ENCODE measurements around the gene EMC7. TPM values are rescaled to one million over a fixed set of nuclear protein-coding genes. Genes with fewer than 3 reads are reported as not detected.
"Not testable (repeated sequence)": the region's sequence is repeated elsewhere in the genome, so short reads cannot be mapped to it uniquely, and the experiment has no call there.

EMC7 gene
- total RNA-seq, 1 donor from 2014 or later: 62.2 TPM

DNA sequence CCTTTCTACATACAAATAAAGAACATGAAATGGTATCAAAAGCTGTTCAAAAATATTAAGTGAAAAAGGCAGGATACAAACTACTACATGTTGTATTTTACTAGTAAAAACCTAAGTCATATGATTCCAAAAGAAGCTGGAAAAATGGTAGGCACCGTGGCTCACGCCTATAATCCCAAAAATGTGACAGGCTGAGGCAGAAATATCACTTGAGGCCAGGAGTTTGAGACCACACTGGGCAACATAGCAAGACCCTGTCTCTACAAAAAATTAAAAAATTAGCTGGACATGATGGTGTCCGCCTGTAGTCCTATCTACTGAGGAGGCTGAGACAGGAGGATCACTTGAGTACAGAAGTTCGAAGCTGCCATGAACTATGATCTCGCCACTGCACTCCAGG, 1.7 kb downstream of the EMC7 start:
- intact Hi-C loops (cut with micrococcal nuclease): loop anchor here (2.0 to 5.0 kb wide), 3 partner anchors 38 to 487 kb away; partner anchors contain the start of gene SLC12A6

DNA sequence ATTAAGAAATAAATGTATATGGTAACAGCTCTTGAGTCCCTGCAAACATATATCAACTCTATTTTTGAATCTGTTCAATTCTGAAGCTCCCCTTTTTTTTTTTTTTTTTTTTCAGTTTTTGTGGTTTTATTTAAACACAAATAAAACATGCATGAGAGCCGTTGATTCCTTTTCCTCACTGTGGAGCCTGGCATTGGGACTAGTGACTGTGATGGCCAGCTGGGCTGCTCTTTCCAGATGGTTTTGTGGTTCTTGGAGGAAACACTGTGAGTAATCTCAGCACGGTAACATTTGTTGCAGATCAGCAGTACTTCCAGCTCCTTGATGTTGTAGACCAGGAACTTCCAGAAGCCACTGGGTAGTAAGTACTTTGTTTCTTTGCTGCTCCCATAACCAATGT, 15.9 kb downstream of the EMC7 start:
- intact Hi-C loops (cut with micrococcal nuclease): no loop called here

DNA sequence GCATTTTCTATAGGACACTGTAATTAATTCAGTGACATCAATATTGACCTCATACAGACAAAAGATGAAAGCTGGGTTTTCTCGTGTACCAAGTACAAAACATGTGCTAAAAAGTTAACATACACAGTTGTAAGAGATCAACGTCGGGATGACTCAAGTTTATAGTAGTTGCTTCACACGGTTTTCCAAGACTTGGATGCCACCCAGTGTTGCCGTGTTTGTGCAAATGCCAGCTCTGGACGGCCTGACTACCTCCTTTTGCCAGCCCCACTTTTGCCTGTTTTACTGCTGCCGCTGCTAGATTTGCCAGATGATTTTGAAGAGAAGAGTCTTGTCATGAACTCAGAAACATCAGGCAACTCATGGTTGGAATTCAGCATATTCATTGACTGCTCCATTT, 17.6 kb downstream of the EMC7 start:
- intact Hi-C loops (cut with micrococcal nuclease): no loop called here

DNA sequence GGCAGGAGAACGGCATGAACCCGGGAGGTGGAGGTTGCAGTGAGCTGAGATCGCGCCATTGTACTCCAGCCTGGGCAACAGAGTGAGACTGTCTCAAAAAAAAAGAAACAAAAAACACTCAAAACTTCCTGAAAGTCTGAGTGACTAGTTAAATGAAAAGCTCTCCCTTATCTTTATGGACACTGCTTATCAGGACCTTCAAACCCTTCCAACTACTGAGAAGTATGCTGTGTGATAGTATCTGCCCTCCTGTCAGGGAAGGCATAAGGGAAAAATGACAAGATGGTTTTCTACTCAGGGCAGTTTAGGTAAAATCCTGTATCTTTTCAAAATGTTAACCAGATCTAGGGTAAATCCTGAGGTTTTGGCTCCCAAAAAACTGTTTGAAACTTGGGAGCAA, 21.8 kb downstream of the EMC7 start:
- intact Hi-C loops (cut with micrococcal nuclease): no loop called here

DNA sequence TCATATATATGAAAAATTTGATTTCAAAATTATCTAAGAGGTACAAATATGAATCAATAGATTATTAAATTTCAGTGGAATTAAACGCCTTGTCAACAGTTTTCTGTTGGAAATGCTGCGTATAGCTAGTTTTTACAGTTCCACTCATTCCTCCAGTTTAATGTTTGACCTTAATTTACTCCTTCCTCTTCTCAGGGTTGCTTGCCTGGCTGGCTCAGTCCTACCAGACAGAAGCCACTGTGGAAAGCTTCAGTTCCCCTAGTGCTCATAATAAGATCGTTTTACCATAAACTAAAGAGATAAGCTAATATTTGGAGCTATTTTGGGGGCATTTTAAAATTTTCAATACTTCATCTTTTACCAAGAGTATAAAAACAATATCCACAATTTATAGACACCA, 22.8 kb downstream of the EMC7 start:
- intact Hi-C loops (cut with micrococcal nuclease): no loop called here

DNA sequence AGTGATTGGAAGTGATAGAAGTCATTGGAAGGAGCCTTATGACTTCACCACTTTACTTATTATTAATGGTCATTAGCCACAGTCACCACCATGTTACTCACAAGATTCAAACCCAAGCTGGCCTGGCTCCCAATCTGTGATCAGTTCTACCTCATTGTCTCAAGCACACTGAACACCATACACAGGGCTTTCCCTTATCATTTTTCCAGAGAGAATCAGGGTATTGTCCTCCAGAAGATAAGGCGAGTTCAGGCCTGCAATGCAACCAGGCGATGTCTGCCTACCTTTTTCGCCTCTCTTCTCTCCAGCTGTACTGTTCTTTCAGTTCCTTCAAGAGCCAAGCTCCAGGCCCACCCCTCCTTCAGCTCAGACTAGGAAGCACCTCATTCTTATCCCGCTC, 24.9 kb downstream of the EMC7 start:
- intact Hi-C loops (cut with micrococcal nuclease): no loop called here

DNA sequence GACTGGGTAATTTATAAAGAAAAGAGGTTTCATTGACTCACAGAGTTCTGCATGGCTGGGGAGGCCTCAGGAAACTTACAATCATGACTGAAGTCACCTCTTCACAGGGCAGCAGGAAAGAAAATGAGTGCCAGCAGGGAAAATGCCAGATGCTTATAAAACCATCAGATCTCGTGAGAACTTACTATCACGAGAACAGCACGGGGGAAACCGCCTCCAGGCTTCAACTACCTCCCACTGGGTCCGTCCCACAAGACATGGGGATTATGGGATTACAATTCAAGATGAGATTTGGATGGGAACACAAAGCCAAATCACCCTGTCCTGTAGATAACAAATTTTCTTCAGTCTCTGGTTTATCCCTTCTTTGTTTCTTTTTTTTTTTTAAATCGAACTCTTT, 31.7 kb downstream of the EMC7 start:
- intact Hi-C loops (cut with micrococcal nuclease): no loop called here

DNA sequence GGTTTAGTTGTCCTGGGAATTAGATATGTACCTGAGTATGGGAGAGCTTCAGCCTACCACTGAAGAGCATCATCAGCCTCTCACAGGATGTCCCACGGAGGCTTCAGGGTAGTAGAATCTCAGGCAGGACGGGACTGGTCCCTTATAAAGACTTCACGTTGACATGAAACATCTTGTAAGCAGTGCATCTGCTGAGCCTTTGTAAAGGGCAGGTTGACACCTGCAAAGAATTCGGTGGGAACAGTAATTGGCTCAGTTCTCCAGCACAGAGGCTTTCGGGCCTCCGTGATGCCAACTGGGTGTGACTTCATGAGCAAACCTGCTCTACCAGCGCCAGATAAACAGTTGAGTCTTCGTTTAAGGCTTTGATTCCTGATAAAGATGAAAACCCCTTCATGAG, 35.7 kb downstream of the EMC7 start:
- intact Hi-C loops (cut with micrococcal nuclease): no loop called here

DNA sequence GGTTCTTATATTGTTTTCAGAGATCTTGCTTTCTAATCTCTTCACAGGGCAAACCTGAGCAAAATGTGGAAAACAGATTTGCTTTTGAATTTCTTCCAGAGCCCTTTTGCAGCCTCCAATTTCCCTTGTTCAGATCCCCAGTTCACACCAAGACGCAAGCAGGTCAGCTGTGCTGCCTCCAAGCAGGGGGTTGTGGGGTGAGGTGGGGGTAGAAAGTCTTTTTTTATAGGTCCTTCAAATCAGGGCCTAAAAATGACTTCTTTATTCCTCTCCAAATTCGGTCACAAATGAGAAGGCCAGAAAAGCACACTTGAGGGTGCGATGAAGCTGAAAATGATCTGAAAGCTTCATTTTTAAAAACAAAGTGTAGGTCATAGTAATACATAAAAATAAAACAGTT, 36.4 kb downstream of the EMC7 start:
- intact Hi-C loops (cut with micrococcal nuclease): no loop called here

DNA sequence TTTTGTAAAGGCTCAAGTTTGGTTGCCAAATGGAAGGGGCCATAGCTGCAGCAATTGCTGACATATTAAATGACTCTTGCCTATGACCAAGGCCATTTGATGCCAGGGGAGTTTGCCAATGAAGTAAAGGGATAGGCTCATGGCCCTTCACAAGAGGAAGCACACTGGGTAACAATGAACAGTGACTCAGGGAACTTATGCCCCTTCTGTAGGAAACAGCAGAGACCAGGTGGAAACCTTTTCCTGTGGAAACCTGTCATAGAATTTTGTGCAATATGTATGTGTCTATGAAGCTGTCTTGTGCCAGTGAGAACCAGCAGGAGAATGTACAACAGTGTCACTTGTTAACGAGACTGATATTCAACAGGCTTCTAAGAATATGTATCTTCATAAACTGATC, 37.2 kb downstream of the EMC7 start:
- intact Hi-C loops (cut with micrococcal nuclease): loop anchor here (5.0 kb wide), 2 partner anchors 38 to 453 kb away; partner anchors contain the start of genes EMC7 and PGBD4

DNA sequence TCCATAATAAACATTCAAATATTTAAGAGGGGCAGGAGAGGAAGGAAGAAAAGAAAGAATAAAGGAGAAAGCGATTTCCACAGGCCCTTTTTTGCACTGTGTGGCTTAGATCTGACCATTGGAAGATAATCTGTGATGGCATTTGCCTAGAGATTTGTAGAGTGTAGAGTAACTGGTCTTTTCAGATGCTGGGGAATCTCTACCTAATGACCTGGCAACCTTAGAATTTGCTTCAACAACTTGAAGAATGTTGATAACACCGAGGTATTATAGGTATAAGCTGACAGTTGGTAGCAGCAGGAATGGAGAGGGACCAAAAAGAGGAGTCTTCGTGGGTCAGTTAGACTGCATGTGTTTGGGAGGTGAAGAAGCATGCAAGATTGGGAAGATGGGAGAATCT, 41.7 kb downstream of the EMC7 start:
- intact Hi-C loops (cut with micrococcal nuclease): loop anchor here (5.0 kb wide), 2 partner anchors 42 to 457 kb away; partner anchors contain the start of genes EMC7 and PGBD4

DNA sequence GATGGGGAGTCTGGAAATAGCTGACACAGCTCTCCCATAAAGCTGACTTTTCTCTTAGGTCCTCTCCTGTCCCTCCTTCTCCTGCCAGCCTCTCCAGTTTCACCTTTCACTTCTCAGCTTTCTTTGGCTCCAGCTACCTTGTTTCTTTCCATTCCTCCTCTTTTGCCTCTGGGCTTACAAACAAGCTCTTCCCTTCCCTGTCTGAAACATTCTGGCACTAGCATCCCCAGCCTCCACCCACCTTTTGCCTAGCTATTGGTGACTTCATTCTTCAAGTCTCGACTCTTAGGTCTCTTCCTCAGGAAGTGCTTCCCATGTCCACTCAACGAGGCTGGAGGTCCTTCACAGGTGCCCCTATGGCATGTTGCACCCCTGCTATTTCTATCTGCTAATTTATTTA, 42.2 kb downstream of the EMC7 start:
- intact Hi-C loops (cut with micrococcal nuclease): no loop called here

DNA sequence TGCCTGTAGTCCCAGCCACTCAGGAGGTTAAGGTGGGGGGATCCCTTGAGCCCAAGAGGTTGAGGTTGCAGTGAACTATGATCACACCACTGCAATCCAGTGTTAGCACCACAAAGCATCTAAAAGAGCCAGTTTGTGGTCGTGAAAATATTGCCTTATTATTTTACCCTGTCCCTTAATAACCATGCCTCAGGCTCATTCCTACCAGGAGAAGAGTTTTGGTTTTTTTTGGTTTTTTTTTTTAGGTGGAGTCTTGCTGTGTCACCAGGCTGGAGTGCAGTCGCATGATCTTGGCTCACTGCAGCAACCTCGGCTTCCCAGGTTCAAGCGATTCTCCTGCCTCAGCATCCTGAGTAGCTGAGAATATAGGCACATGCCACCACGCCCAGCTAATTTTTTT, 44.8 kb downstream of the EMC7 start:
- intact Hi-C loops (cut with micrococcal nuclease): no loop called here

DNA sequence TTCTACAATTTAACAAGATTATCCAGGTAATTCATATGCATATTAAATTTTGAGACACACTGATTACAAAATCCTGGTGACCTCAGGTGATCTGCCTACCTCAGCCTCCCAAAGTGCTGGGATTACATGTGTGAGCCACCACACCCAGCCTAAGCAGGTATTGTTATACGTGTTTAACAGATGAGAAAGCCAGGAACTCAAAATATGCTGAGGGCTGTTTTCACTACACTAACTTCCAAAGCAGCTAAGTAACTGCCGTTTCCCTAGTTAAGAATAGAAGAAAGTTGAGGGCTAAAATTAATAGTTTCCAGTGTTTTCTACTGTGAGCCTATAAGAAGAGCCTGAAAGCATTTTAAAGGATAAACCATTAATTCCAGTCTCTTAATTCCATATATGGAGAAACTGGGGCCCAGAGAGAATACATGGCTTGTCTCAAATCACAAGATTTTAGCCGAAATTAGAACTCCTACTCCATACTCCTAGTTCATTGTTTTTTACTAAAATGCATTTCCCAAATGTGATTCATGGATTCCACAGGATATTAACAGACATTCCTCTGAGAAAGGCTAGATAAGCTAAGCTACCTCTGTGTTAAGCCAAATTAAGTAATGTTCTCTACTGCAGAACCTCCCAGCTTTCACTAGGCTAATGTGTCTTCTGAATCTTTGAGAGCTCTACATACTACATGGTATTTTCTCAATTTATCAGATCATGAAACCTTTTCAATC, 45.6 kb downstream of the EMC7 start:
- intact Hi-C loops (cut with micrococcal nuclease): no loop called here

DNA sequence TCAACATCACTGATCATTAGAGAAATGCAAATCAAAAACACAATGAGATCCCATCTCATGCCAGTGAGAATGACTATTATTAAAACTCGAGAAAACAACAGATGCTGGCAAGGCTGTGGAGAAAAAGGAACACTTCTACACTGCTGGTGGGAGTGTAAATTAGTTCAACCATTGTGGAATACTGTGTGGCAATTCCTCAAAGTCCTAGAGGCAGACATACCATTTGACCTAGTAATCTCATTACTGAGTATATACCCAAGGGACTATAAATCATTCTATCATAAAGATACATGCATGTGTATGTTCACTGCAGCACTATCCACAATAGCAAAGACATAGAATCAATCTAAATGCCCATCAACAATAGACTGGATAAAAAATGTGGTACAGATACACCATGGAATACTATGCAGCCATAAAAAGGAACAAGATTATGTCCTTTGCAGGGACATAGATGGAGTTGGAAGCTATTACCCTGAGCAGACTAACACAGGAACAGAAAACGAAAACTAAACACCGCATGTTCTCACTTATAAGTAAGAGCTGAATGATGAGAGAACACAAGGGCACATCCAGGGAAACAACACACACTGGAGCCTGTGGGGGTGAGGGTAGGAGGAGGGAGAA, 47.5 kb downstream of the EMC7 start:
- intact Hi-C loops (cut with micrococcal nuclease): no loop called here

DNA sequence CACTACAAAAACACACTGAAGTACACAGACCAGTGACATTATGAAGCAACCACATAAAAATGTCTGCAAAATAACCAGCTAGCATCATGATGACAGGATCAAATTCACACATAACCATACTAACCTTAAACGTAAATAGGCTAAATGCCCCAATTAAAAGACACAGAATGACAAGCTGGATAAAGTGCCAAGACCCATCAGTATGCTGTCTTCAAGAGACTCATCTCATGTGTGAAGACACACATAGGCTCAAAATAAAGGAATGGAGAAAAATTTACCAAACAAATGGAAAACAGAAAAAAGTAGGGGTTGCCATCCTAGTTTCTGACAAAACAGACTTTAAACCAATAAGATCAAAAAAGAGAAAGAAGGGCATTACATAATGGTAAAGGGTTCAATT, 51.3 kb downstream of the EMC7 start:
- intact Hi-C loops (cut with micrococcal nuclease): not testable (repeated sequence)

DNA sequence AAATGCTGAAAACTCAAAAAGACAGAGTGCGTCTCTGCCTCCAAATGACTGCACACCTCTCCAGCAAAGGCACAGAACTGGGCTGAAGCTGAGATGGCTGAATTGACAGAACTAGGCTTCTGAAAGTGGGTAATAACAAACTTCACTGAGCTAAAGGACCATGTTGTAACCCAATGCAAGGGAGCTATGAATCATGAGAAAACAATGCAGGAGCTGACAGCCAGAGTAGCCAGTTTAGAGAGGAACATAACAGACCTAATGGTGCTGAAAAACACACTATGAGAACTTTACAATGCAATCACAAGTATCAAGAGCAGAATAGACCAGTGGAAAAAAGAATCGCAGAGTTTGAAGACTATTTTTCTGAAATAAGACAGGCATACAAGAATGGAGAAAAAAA, 52.5 kb downstream of the EMC7 start:
- intact Hi-C loops (cut with micrococcal nuclease): no loop called here

DNA sequence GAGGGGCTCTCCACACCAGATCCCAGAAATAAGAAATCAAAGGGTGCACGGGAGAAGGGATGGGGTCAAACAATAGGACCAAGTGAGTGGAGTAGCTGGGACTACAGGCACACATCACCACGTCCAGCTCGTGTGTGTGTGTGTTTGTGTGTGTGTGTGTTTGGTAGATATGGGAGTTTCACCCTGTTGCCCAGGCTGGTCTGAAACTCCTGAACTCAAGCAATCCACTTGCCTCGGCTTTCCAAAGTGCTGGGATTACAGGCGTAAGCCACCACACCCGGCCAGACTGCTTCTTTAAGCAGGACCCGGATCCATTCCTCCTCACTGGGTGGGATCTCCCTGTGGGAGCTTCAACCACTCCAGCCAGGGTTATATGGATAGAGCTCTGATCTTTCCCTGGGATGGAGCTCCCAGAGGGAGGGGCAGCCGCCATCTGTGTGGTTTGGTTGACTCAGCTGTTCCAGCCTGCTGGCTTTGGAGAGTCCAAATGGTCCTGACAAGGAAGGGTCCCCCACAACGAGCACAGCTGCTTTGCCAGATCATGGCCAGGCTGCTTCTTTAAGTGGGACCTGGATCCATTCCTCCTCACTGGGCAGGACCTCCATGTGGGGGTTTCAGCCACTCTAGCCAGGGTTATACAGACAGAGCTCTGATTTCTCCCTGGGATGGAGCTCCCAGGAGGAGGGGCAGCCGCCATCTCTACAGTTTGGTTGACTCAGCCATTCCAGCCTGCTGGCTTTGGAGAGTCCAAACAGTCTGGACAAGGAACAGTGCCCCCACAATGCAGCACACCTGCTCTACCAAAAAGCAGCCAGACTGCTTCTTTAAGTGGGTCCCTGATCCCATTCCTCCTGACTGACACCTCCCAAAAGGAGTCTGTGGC, 53.5 kb downstream of the EMC7 start:
- intact Hi-C loops (cut with micrococcal nuclease): no loop called here

DNA sequence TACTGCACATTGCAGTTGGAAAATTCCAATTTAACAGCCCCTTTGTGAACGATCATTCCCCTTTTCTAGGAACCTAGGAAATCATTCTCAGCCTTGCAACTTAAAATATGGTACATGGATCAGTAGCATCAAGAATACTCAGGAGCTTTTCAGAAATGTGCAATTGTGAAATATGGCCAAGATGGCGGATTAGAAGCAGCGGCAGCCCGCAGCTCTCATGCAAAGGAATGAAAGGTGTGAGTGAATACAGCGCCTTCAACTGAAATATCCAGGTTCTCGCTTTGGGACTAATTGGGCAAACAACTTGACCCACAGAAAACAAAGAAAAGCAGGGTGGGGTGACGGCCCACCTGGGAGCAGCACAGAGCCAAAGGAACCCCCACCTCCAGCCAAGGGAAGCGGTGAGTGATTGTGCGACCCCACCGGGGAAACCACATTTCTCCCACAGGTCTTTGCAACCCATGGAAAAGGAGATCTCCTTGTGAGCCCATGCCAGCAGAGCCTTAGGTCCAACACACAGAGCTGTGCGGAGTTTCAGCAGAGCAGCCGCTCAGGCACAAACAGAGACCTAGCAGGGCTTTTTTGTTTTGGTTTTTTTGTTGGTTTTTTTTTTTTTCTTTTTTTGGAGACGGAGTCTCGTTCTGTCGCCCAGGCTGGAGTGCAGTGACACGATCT, 55.1 kb downstream of the EMC7 start:
- intact Hi-C loops (cut with micrococcal nuclease): no loop called here

DNA sequence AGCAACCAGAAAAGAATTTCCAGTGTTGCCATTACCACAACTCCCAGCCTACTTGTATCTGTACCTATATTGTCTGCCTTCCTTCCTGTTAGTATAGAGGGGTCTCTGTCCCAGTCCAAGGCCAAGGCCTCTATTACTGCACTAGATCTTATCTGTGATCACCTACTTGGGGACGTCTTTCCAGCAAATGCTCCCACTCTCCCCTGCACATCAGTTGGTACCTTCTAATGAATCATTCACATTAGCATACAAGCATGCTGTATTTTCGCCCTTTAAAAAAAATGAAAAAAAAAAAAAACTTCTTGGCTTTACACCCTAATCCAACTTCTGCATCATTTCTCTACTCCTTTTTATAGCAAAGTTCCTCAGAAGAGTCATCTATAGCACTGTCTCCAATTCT, 57.8 kb downstream of the EMC7 start:
- intact Hi-C loops (cut with micrococcal nuclease): loop anchor here (2.0 kb wide), 1 partner anchor 31 kb away; no protein-coding TSS in a partner anchor

DNA sequence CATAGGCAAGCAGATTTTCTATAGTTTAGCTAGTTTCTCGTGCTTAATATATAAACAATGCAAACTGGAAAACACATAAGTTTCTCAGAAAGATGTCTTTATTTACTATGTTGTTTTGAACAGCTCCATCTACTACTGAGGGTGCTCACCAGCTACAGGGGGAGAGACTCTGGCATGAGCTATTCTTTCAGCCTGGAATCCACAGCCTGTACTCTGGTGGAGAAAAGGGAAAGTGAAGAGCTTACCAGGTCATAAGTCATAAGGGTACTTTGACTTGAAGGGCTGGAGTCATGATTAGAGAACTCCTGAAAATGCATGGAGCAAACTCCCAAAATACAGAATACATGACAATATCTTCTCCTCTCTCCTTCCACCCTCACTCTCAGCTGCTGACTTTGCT, 58.3 kb downstream of the EMC7 start:
- intact Hi-C loops (cut with micrococcal nuclease): loop anchor here (2.0 kb wide), 1 partner anchor 31 kb away; no protein-coding TSS in a partner anchor

Data from T-helper 2 cell treated with Interferon-gamma antibody and Interleukin-4, amounts not matched to agents 100 ng/mL and 5 ng/mL, for 36 hours (primary cell).